GM23248 (cell line): ENCODE measurements around the gene HOTAIR. TPM values are rescaled to one million over a fixed set of nuclear protein-coding genes. Genes with fewer than 3 reads are reported as not detected.

Experiments used
- DNase-seq: peaks from one replicate; pipeline ENCODE4 v3.0.0-alpha.2; 2015
- H2AFZ ChIP-seq: fragments of 200-600 bp; sonication (generic); 2 replicates; pipeline ENCODE4 v1.6.1; 2016; ENCODE audit warnings: antibody characterized with exemption
- H3F3A ChIP-seq: fragments of 200-600 bp; sonication (generic); 2 replicates; pipeline ENCODE4 v1.6.1; 2016; ENCODE audit warnings: mild to moderate bottlenecking, antibody characterized with exemption, mixed run types; ENCODE audit not compliant: insufficient read depth
- H3K27ac ChIP-seq: fragments of 200-600 bp; sonication (generic); 2 replicates; pipeline ENCODE4 v1.5.1; 2016; ENCODE audit warnings: mild to moderate bottlenecking
- H3K27me3 ChIP-seq: fragments of 200-600 bp; sonication (generic); replicated peaks from 2 replicates; pipeline ENCODE4 v1.6.1; 2016; ENCODE audit warnings: mild to moderate bottlenecking; ENCODE audit not compliant: insufficient read depth
- H3K36me3 ChIP-seq: fragments of 200-600 bp; sonication (generic); 2 replicates; pipeline ENCODE4 v1.6.1; 2016; ENCODE audit warnings: low read depth, mild to moderate bottlenecking
- H3K4me1 ChIP-seq: fragments of 200-600 bp; sonication (generic); 2 replicates; pipeline ENCODE4 v1.6.1; 2016; ENCODE audit warnings: mild to moderate bottlenecking; ENCODE audit not compliant: insufficient read depth
- H3K4me2 ChIP-seq: fragments of 200-600 bp; sonication (generic); one replicate; pipeline ENCODE4 v1.6.1; 2016; ENCODE audit warnings: mild to moderate bottlenecking; ENCODE audit not compliant: unreplicated experiment
- H3K4me3 ChIP-seq: fragments of 200-600 bp; sonication (generic); 2 replicates; pipeline ENCODE4 v1.5.1; 2016; ENCODE audit warnings: mild to moderate bottlenecking
- H3K79me2 ChIP-seq: fragments of 200-600 bp; sonication (generic); 2 replicates; pipeline ENCODE4 v1.6.1; 2016; ENCODE audit warnings: mild to moderate bottlenecking; ENCODE audit not compliant: insufficient read depth
- H3K9ac ChIP-seq: fragments of 200-600 bp; sonication (generic); 2 replicates; pipeline ENCODE4 v1.6.1; 2016; ENCODE audit warnings: mild to moderate bottlenecking
- H3K9me2 ChIP-seq: fragments of 200-600 bp; sonication (generic); 2 replicates; pipeline ENCODE4 v1.6.1; 2016; ENCODE audit warnings: mixed run types, mild to moderate bottlenecking, moderate library complexity; ENCODE audit not compliant: insufficient read depth
- H3K9me3 ChIP-seq: fragments of 200-600 bp; sonication (generic); one replicate; pipeline ENCODE4 v1.6.1; 2017; ENCODE audit warnings: low read depth
- H4K20me1 ChIP-seq: fragments of 200-600 bp; sonication (generic); 2 replicates; pipeline ENCODE4 v1.6.0; 2016; ENCODE audit not compliant: insufficient read depth
- EZH2 ChIP-seq: fragments of 200-600 bp; sonication (generic); IDR thresholded peaks from 2 replicates; pipeline ENCODE4 v1.6.1; 2018; ENCODE audit warnings: antibody characterized with exemption, mild to moderate bottlenecking; ENCODE audit not compliant: insufficient read depth, poor library complexity, severe bottlenecking
- EZH2phosphoT487 ChIP-seq: fragments of 200-600 bp; sonication (generic); IDR thresholded peaks from 2 replicates; pipeline ENCODE4 v1.6.1; 2018; ENCODE audit warnings: antibody characterized with exemption, moderate library complexity, mild to moderate bottlenecking, low read depth; ENCODE audit not compliant: insufficient read depth
- WGBS, 2 experiments: methylation state at CpG; one replicate each; pipeline ENCODE4 v1.1.6; 2015 to 2017; ENCODE audit warnings: low lambda C conversion rate in 2 of 2, low coverage in 1 of 2; ENCODE audit errors: missing lambda C conversion rate in 2 of 2; 5-methylcytosine and 5-hydroxymethylcytosine counted together
- in situ Hi-C: fragments of 300-500 bp; cut with MboI; formaldehyde crosslinking; loops from 2 replicates; pipeline ENCODE4 v1.15.0; 2020
- polyA plus RNA-seq: library from polyadenylated mRNA; unstranded; fragments of >200 nt; fragmentation: Nextera tagmentation; extraction: Ambion mirVana; gene quantifications from 2 replicates; pipeline ENCODE4 v1.2.1, GENCODE V29; 2016
- total RNA-seq: library from RNA; depleted of rRNA; stranded (reverse); fragments of >200 nt; shearing (Covaris generic); gene quantifications from 2 replicates; pipeline ENCODE4 v1.2.3, GENCODE V29; 2014

HOTAIR gene
- total and polyA plus RNA-seq, 2 experiments from 2014 or later = not detected

DNA sequence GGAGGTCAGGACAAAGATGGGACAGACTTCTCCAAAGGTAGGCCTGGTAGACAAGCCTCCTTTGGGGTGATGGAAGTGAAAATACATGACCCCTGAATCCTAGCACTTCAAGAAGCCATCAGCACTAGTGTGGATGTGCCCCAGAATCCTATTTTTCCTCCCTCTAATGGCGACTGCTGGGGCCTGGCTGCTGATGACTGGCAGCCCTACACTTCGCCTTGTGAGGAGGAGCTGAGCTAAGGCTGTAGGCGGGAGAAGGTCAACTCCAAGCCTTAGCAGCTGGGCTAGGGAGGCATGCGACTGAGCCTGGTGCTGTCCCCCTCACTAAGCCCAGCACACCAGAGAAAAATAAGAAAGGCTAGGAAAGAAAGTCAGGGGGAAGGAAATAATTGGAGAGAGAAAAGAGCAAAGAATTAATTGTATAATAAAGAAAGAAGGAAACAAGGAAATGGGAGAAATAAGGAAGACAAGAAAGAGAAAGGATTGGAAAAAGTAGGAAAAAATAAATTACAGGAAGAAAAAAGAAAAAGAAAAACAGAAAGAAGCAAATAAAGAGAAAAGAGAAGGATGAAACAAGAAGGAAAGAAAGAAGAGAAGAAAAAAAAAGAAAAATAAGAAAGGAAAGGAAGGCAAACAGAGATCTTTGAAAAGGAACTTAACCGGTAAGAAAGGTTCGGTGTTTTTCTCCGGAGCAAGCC is 5.5 kb upstream of the HOTAIR start:
- in situ Hi-C loops = no loop called here
- no peak overlapping the region for H3K27ac ChIP-seq
- no peak overlapping the region for H3K4me2 ChIP-seq
- no peaks in the 10 kb centered on the region for H3K9me3 ChIP-seq
- no peaks in the 10 kb centered on the region for H3K36me3 ChIP-seq
- peaks cover 93% of the 10 kb centered on the region for H3K27me3 ChIP-seq
- TF ChIP-seq EZH2 (peak; percentile 72), EZH2phosphoT487 (no peak)
- H2AFZ ChIP-seq = no peak overlapping the region
- no peak for DNase-seq
- no peaks in the 10 kb centered on the region for H3F3A ChIP-seq
- 0 out of 2 replicates have a peak, but pooled peaks cover 2% of the 10 kb centered on the region for H3K4me1 ChIP-seq
- WGBS, 2 experiments = 31 to 38% methylated on average over 7 of the region's 7 CpGs
- H3K79me2 ChIP-seq = no peaks in the 10 kb centered on the region
- H3K4me3 ChIP-seq = no peak overlapping the region
- no peaks in the 10 kb centered on the region for H3K9me2 ChIP-seq
- H3K9ac ChIP-seq = no peak overlapping the region
- H4K20me1 ChIP-seq = no peaks in the 10 kb centered on the region

DNA sequence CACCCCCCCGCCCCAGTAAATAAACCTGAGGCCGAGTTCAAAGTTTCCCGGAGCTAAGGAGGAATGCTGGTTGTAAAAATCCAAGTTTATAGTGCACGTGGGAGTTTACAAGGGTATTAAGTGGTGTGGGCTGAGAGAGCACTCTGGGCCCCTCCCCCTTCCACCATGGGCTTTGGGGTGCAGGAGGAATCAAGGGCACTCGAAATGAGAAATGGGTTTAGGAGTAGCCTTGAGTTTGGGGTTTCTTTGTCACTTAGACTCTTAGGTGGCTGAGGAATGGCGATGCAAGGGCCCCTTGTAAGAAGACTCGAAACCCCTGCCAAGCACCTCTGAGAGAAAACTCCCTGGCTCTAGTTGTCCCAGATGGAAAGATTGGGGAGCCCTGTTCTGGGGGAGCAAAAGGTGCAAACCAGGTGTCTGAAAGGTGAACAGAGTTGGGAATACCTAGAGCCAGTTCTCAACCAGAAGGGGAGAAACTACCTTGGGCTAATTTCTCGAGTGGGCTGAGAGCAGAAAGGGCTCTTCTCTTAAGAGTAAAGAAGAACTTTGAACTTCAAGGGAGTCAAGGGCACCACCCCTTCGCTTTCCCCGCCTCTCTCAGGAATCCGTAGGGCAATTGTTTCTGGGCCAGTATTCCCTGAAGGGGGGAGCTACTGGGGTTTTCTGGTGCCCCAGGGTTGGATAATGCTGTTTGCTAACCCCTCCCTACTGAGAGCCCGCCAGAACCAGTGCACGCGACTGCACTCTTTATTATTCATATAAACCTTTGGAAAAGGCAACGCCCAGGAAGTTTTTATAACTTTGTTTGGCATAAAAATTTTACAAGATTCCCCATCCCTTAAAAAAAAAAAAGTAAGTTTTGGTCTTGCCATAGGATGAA is 4.0 kb upstream of the HOTAIR start:
- H3K4me3 ChIP-seq = no peak overlapping the region
- H3K9me3 ChIP-seq = no peaks in the 10 kb centered on the region
- no peaks in the 10 kb centered on the region for H4K20me1 ChIP-seq
- no peak overlapping the region for H3K9ac ChIP-seq
- H3K27me3 ChIP-seq = peaks cover 99% of the 10 kb centered on the region
- no peaks in the 10 kb centered on the region for H3F3A ChIP-seq
- TF ChIP-seq EZH2phosphoT487 (no peak), EZH2 (no peak)
- H3K27ac ChIP-seq = no peak overlapping the region
- 9 to 16% methylated on average over 15 of the region's 15 CpGs for WGBS, 2 experiments
- DNase-seq = no peak
- no peaks in the 10 kb centered on the region for H3K36me3 ChIP-seq
- in situ Hi-C loops = no loop called here
- no peaks in the 10 kb centered on the region for H3K9me2 ChIP-seq
- no peaks in the 10 kb centered on the region for H3K4me1 ChIP-seq
- no peaks in the 10 kb centered on the region for H3K79me2 ChIP-seq
- no peak overlapping the region for H2AFZ ChIP-seq
- H3K4me2 ChIP-seq = no peak overlapping the region

DNA sequence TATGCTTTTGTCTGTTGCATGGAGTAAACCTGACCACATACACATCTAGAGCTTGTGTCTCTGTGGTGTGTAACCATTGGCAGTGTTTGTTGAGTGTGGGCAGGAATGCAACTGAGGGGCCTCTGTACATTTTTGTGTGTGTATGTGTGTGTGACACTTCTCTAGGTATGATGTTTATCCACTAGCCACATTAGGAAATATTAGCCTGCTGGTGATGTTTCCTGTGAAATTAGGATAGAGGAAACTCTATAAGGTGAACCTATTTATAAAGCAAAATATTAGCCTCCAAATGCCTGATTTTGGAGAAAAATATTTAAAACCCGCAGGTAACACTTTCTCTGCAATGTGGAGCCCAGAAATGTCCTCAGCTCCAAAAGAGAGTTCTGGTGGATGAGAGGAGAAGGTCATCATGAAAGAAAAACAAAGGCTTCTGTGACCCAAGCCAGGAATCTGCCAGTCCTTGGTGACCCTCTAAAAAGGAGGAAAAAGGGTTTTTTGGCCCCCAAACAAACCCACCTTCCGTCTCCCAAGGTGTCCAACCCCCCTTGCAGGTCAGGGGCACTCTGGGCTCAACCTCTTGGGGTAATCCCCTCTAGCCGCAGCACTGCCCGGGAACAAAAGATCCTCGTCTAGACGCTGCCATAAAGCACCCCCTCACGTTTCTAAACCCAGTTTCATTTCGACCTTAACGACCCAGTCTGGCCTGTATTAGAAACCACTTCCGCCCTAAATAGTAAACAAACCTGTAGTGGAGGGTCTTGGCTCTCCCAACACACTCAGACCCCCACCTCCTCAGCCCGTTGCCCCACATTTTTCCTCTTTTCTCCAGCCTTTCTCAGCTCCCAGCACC is 3.1 kb upstream of the HOTAIR start:
- Histone ChIP-seq H3K4me3 (no peak overlapping the region), H3K9me3 (no peaks in the 10 kb centered on the region), H4K20me1 (no peaks in the 10 kb centered on the region), H3K27ac (no peak overlapping the region), H3K27me3 (peaks cover 99% of the 10 kb centered on the region), H3K4me1 (no peaks in the 10 kb centered on the region), H3K79me2 (no peaks in the 10 kb centered on the region), H3F3A (no peaks in the 10 kb centered on the region), H3K36me3 (no peaks in the 10 kb centered on the region), H3K9me2 (no peaks in the 10 kb centered on the region), H3K4me2 (no peak overlapping the region), H2AFZ (no peak overlapping the region), H3K9ac (no peak overlapping the region)
- peak; percentile 73; the same call in 1 of the 2 replicates for TF ChIP-seq EZH2phosphoT487
- TF ChIP-seq EZH2 = peak; percentile 29
- 9 to 11% methylated on average over 11 of the region's 11 CpGs for WGBS, 2 experiments
- DNase-seq = no peak
- in situ Hi-C loops = no loop called here

DNA sequence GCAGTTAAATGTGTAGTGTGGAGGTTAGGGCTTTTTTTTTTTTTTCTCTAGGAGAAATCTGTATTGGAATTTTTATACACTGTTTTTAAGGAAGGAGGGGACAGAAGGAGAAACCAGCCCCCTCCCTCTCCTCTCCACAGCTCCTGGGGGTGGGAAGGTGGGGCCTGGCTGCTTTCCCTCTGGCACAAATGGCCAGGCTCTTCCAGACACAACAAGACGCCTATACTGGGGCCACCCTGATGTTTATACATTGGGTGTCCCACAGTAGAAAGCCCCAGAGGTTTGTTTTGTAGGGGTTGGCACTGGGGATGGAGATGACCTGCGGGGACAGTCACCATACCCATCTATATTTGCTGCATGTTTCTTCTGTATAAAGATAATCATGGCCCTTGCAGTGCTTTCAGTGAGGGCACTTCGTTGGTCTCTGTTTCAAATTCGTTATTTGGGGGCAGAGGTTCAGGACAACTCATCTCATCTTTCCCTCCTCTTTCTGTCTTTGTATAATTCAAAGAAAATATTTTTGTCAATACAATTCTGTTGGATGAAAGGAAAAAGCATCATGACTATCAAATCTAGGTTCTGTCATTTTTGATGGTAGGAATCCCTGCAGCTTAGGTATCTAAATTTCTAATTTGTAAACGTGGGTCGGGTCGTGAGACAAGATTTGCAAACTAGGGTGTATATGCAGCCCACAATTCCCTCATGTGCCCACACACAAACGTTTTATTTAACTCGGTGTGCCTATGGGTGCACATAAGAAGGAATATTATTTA is 2.3 kb upstream of the HOTAIR start:
- no peak overlapping the region for H2AFZ ChIP-seq
- TF ChIP-seq EZH2phosphoT487 (no peak), EZH2 (no peak)
- in situ Hi-C loops = no loop called here
- H3K9me2 ChIP-seq = no peaks in the 10 kb centered on the region
- no peaks in the 10 kb centered on the region for H3K79me2 ChIP-seq
- whole genome bisulfite sequencing, 2 experiments = 16 to 24% methylated on average over 9 of the region's 9 CpGs
- H3K4me1 ChIP-seq = no peaks in the 10 kb centered on the region
- H3K9me3 ChIP-seq = no peaks in the 10 kb centered on the region
- no peak overlapping the region for H3K4me3 ChIP-seq
- no peaks in the 10 kb centered on the region for H3F3A ChIP-seq
- H3K27ac ChIP-seq = no peak overlapping the region
- H3K4me2 ChIP-seq = no peak overlapping the region
- no peak overlapping the region for H3K9ac ChIP-seq
- peaks cover 99% of the 10 kb centered on the region for H3K27me3 ChIP-seq
- no peaks in the 10 kb centered on the region for H3K36me3 ChIP-seq
- DNase-seq = no peak
- H4K20me1 ChIP-seq = no peaks in the 10 kb centered on the region
